ENCODE measurements around the gene ENPP7. TPM values are rescaled to one million over a fixed set of nuclear protein-coding genes. Genes with fewer than 3 reads are reported as not detected.

ENPP7 gene
- total and polyA plus RNA-seq, 2 donors (not counting 3 experiments of a cell fraction or from before 2014, with no cell fraction given): not detected

- no peak overlapping the region for H3K4me3 ChIP-seq (replicated peaks in 1 of 3; ENCODE audit: insufficient read depth in 1 of 3, low read depth in 1 of 3, low read length in 3 of 3)
- POLR2A ChIA-PET: no interaction called here
- peaks cover 19 to 22% of the 10 kb centered on the region in 2 experiments for H3K27me3 ChIP-seq (ENCODE audit: control insufficient read depth in 2 of 2, insufficient read depth in 2 of 2, low read length in 2 of 2)
- H3K9me3 ChIP-seq (replicated peaks; ENCODE audit: control insufficient read depth, insufficient read depth, low read length): no peaks in the 10 kb centered on the region
- no peaks in the 10 kb centered on the region for H4K20me1 ChIP-seq (replicated peaks; ENCODE audit: control insufficient read depth, extremely low read depth, insufficient read depth, low read length)
- no peak overlapping the region for H2AFZ ChIP-seq (ENCODE audit: low read depth, low read length)
- FAIRE-seq (no peak), DNase-seq (ENCODE audit: low read depth, low spot score) (no peak)
- no peaks in the 10 kb centered on the region for H3K9me1 ChIP-seq (replicated peaks; ENCODE audit: control insufficient read depth, extremely low read depth, insufficient read depth, low read length)
- H3K27ac ChIP-seq (ENCODE audit: insufficient read depth, low read depth, low read length): no peak overlapping the region
- intact Hi-C loops (cut with micrococcal nuclease): no loop called here
- TF ChIP-seq MAX (IDR thresholded peaks at IDR 0.05; ENCODE audit: insufficient read depth, insufficient read length) (no peak), CTCF (IDR thresholded peaks at IDR 0.05; ENCODE audit: extremely low read depth in 1 of 2, insufficient read depth in 1 of 2, low read depth in 1 of 2, low read length in 2 of 2) (no peak)
- dilution Hi-C loops (cut with MboI; ENCODE audit: extremely low pct_ligation_motif_present, low sequenced_read_pairs): no loop called here
- no peaks in the 10 kb centered on the region for H3K79me2 ChIP-seq (ENCODE audit: control insufficient read depth, insufficient read depth, low read length)
- H3K36me3 ChIP-seq (ENCODE audit: control insufficient read depth in 2 of 2, extremely low read depth in 1 of 2, insufficient read depth in 2 of 2, low read length in 2 of 2): peaks cover 0 to 9% of the 10 kb centered on the region in 2 experiments
- no TSS peak for BruUV-seq (replicated peaks)
- CTCF ChIA-PET: no interaction called here
- no peak overlapping the region for H3K4me2 ChIP-seq (ENCODE audit: insufficient read depth, low read length)
- H3K9ac ChIP-seq (replicated peaks; ENCODE audit: extremely low read depth, insufficient read depth, low read length): no peak overlapping the region
- H3K4me1 ChIP-seq (ENCODE audit: control insufficient read depth, extremely low read depth, insufficient read depth, low read length): no peaks in the 10 kb centered on the region
These were observed 54.5 kb downstream of the ENPP7 start for GRCh38 chr17:79785017-79785899.

Data from endothelial cell of umbilical vein (primary cell).